Mesodermal cell (in vitro differentiated cells): ENCODE results near the gene NAP1L4.
A peak's percentile ranks its signal among the peaks of the same experiment; 100 is the strongest.

Experiments used
- H3K27ac ChIP-seq: 2 replicates; pipeline ENCODE4 v1.7.0; 2013; ENCODE audit warnings: mild to moderate bottlenecking, low read depth, low read length, moderate library complexity; ENCODE audit not compliant: severe bottlenecking
- H3K36me3 ChIP-seq: 2 replicates; pipeline ENCODE4 v1.7.1; 2013; ENCODE audit warnings: mild to moderate bottlenecking, low read length, moderate library complexity; ENCODE audit not compliant: control insufficient read depth, insufficient read depth
- H3K4me1 ChIP-seq: one replicate; pipeline ENCODE4 v1.7.1; 2013; ENCODE audit warnings: mild to moderate bottlenecking, low read length; ENCODE audit not compliant: insufficient read depth, control insufficient read depth, poor library complexity, severe bottlenecking
- H3K4me3 ChIP-seq: 2 replicates; pipeline ENCODE4 v1.7.0; 2013; ENCODE audit warnings: low read length, control low read depth, mild to moderate bottlenecking; ENCODE audit not compliant: insufficient read depth, poor library complexity, severe bottlenecking; ENCODE audit errors: extremely low read depth
- H3K9me3 ChIP-seq: 2 replicates; pipeline ENCODE4 v1.7.1; 2013; ENCODE audit warnings: mild to moderate bottlenecking, low read length, moderate library complexity; ENCODE audit not compliant: control insufficient read depth
- WGBS, 2 experiments: methylation state at CpG; one replicate each; pipeline ENCODE4 v1.1.5; 2013; ENCODE audit warnings: missing lambda C conversion rate in 2 of 2; ENCODE audit not compliant: insufficient coverage in 2 of 2; 5-methylcytosine and 5-hydroxymethylcytosine counted together

The NAP1L4 gene

DNA sequence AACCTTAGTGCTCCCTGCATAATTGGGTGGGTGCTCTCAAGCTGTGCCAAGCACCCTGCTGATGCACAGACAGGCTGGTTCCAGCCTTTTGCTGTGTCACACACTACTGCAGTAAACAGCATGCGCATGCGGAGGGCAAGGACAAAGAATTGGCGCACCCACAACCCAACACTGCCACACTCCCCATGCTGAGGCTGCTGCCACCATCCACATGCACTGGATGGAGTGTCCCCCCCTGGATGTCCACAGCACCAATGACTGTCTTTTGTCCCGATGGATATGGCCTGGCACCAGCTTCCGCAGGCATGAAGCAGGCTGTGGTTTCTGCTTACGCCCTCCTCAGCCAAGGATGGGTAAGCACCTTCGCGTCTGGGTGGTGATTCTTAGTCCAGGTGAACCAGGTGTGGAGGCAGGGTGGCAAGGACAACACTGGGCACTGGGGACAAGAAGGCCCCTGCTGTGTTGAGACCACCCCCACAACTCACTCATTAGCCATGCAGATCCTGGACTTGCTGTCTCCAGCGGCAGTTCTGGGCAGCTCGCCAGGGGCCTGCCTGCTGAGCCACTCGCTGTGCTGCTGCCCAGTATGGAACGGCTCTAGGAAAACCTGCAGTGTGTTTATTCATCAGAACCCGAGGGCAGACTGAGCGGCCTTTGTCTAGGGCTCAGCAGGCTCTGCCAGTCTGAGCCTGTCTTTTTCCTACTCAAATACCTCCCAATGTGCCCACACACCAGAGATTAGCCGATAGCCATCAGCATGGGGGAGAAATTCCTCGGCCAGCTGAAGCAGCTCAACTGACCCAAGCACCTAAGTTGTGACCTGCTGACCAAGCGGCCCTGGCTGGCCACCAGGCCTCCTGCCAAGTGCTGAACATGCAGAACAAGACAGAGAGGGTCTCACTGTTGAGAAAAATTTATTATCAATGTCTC is 8.2 kb upstream of the NAP1L4 start:
- Histone ChIP-seq H3K4me3 (no peak overlapping the region), H3K9me3 (no peaks in the 10 kb centered on the region), H3K36me3 (peaks cover 49% of the 10 kb centered on the region), H3K4me1 (no peaks in the 10 kb centered on the region), H3K27ac (no peak overlapping the region)
- 93 to 94% methylated on average over 14 to 16 of the region's 17 CpGs for WGBS, 2 experiments

DNA sequence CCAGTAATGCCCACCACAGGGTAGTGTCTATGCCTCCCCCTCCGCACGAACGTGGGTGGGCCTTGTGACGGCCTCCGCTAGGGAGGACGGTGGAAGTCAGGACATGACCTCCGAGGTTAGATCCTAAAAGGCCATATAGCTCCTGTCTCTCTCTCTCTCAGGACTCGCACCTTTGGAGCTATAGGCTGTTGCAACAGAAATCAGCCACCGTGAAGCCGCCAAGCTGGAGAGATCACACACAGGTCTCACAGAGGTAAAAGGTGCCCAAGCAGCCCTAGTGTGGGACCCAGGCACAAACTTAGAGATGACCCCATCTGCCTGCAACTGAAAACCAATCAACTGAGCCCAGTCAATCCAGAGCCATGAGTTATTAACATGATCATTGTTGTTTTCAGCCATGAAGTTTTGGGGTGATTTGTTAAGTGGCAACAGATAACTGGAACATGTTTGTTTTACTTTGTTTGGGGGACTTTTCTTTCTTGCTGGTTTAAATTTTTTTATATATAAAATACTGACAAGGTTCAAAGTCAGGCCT is 7.4 kb upstream of the NAP1L4 start:
- no peak overlapping the region for H3K4me3 ChIP-seq
- H3K36me3 ChIP-seq = peaks cover 42% of the 10 kb centered on the region
- no peak overlapping the region for H3K27ac ChIP-seq
- WGBS, 2 experiments = 98% methylated on average over 10 of the region's 10 CpGs
- H3K9me3 ChIP-seq = no peaks in the 10 kb centered on the region
- no peaks in the 10 kb centered on the region for H3K4me1 ChIP-seq

DNA sequence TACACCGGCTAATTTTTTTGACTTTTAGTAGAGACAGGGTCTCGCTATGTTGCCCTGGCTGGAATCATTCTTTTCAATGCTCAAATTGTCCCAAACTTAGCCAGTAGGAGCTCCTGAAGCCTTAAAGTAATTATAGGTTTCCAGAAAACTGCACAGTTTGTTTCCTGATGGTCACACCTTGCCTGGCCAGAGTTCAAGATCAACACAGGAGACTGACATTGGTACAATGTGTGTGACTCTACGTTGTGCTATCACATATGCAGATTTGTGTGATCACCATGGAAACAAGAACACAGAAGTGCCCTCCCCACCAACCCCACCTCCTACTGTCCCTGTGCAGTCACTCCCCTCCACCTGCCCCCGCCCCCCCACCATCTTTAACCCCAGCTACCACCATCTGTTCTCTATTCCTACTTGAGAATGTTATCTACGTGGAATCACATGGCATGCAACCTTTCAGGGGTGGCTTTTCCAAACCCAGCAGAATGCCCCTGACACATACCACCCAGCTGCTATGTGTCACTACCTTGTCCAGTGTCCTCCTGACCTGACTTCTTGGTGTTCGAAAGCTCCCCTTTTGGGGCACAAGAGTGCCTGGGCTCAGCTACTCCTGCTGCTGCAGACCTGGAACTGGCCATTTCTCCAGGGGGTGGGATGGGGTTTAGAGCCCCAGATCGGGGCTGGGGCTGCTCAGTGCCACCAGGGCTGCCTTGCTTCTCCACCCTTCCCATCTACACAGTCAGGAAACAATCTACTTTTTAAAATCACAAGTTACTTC is 6.1 kb upstream of the NAP1L4 start:
- no peak overlapping the region for H3K27ac ChIP-seq
- no peaks in the 10 kb centered on the region for H3K9me3 ChIP-seq
- peaks cover 35% of the 10 kb centered on the region for H3K36me3 ChIP-seq
- no peak overlapping the region for H3K4me3 ChIP-seq
- 97% methylated on average over 4 of the region's 7 CpGs for WGBS, 2 experiments
- H3K4me1 ChIP-seq = no peaks in the 10 kb centered on the region

DNA sequence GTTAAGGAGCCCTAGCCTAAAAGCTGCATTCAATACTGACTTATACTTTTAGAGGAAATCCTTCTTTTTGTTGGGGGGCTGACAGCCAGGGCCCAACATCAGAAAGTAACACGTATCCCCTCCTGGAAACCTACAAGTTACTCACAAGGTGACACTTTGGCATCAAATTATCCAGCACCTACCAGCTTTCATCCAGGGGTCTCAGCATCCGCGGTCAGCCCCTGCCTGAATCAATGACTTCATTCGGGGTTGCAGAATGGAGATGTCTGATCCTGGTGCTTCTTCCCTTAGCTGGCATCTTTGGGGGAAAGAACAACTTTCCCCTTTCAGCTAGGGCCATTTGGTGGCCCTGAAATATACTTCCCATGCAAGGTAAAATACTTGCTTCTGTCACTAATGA is 5.3 kb upstream of the NAP1L4 start:
- Histone ChIP-seq H3K27ac (no peak overlapping the region), H3K36me3 (peaks cover 26% of the 10 kb centered on the region), H3K9me3 (no peaks in the 10 kb centered on the region), H3K4me1 (peaks cover 3% of the 10 kb centered on the region), H3K4me3 (no peak overlapping the region)
- WGBS, 2 experiments = 93 to 94% methylated on average over 4 of the region's 4 CpGs

DNA sequence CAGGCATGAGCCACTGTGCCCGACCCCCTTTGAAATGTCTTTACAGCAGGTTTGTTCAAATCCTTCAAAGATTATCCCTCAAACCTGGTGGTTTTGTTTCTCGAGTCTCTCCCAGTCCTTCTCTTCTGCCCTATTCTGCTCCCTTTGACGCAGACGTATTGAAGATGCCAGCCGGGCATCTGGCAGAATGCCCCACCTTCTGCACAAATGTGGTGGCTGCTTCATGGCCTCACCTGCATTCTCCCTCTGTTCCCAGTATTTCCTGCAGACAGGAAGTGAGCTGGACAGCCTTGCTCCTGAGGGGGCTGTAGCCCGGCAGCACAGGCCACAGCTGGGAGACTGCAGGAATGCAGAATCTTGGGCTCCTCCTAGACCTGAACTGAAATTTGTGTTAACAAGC is 4.8 kb upstream of the NAP1L4 start:
- Histone ChIP-seq H3K4me1 (peaks cover 3% of the 10 kb centered on the region), H3K4me3 (no peak overlapping the region), H3K36me3 (peaks cover 22% of the 10 kb centered on the region), H3K9me3 (no peaks in the 10 kb centered on the region), H3K27ac (no peak overlapping the region)
- 94 to 95% methylated on average over 6 of the region's 6 CpGs for WGBS, 2 experiments

DNA sequence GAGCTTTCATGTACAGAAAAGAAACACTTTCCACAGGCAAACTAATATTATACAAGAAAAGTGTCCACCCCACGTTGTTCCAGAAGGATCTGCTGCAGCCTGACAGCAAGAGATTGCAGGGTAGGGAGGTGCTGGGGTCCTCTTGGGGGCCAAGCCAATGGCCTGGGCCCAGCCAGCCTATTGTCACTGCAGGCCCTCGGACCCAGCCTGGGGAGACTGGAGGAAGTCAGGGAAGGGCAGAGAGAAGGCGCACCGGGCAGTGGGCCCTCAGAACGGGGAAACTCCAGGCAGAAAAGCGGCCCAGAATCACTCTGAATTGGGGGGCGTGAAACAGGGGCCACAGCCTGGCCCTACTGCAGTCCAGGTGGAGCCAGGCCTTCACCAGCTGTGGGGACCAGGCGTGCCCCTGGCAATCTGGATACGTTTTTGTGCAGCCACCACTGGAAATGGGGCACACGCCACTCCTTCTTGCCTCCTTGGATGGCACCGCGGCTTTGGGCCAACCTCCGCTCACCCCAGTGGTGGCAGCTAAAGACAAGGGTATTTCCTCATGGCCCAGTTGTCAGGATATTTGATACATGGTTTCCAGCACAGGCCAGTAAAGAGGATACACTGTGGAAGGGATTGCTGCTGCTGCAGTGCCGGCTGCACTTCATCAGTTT is 3.9 kb upstream of the NAP1L4 start:
- H3K36me3 ChIP-seq = peaks cover 13% of the 10 kb centered on the region
- H3K27ac ChIP-seq = no peak overlapping the region
- 94 to 95% methylated on average over 12 to 13 of the region's 14 CpGs for WGBS, 2 experiments
- no peak overlapping the region for H3K4me3 ChIP-seq
- H3K9me3 ChIP-seq = no peaks in the 10 kb centered on the region
- H3K4me1 ChIP-seq = peaks cover 3% of the 10 kb centered on the region

DNA sequence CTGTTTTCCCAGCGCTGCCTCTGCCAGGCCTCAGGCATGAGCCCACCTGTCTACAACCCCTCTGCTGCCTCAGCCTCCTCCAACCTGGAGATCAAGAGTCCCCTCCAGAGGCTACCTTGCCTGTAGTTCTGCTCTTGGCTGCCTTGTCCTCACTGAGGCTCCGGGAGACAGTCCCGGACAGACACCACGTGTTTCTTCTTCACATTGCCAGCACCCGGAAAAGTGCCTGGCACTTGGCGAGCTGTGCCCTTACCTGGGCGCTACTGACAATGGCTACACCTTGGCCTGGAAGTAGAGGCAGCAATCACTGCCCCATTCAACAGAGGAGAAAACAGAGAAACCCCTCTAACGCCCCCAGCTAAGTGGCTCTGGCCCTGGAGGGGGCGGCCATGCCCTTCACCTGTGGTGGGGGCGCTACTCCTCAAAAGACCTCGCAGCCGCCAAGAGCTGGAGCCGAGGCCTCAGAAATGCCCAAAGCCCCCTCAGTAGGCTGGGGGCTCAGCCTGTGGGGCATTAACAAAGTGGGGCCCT is 3.0 kb upstream of the NAP1L4 start:
- Histone ChIP-seq H3K36me3 (peaks cover 3% of the 10 kb centered on the region), H3K27ac (no peak overlapping the region), H3K9me3 (no peaks in the 10 kb centered on the region), H3K4me1 (peaks cover 3% of the 10 kb centered on the region), H3K4me3 (no peak overlapping the region)
- WGBS, 2 experiments = 85 to 86% methylated on average over 11 to 13 of the region's 13 CpGs

DNA sequence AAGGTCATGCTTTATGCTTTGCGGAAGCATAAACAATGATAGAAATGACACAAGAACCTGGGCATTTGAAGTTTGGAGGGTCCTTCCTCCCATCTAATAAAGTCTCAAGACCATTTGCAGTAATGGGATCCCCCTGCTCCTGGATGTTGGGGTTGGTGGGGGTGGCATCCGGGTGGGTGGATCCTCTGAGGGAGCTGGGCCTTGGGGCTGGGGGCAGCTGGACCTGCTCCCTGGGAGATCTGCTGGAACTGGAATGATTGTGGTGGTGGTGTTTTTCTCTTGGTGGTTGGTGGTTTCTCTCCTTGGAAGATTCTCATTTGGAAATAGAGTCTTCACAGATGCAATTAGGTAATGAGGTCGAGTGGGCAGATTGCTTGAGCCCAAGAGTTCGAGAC is 2.2 kb upstream of the NAP1L4 start:
- peaks cover 6% of the 10 kb centered on the region for H3K4me1 ChIP-seq
- no peak overlapping the region for H3K4me3 ChIP-seq
- 83 to 100% methylated on average over 1 of the region's 4 CpGs for WGBS, 2 experiments
- H3K9me3 ChIP-seq = no peaks in the 10 kb centered on the region
- H3K27ac ChIP-seq = no peak overlapping the region
- no peaks in the 10 kb centered on the region for H3K36me3 ChIP-seq

DNA sequence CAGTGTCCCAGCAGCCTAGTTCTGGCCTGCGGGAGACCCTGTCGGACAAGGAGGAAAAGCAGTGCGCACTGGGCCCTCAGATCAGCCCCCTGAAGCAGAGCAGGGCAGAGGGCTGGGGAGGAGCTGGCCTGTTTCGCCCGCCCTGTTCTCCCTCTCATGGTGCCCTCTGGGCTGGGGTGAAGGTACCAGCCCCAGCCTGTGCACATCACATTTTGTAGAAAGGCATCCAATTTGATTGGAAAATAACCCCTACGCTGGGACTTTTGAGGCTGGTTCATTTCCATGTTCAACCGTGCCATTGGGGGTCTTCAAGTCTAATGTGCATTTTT is 832 bp upstream of the NAP1L4 start:
- peaks cover 17% of the 10 kb centered on the region for H3K4me1 ChIP-seq
- WGBS, 2 experiments = 42 to 59% methylated on average over 3 to 7 of the region's 7 CpGs
- peak overlapping the region; percentile 85 for H3K27ac ChIP-seq

DNA sequence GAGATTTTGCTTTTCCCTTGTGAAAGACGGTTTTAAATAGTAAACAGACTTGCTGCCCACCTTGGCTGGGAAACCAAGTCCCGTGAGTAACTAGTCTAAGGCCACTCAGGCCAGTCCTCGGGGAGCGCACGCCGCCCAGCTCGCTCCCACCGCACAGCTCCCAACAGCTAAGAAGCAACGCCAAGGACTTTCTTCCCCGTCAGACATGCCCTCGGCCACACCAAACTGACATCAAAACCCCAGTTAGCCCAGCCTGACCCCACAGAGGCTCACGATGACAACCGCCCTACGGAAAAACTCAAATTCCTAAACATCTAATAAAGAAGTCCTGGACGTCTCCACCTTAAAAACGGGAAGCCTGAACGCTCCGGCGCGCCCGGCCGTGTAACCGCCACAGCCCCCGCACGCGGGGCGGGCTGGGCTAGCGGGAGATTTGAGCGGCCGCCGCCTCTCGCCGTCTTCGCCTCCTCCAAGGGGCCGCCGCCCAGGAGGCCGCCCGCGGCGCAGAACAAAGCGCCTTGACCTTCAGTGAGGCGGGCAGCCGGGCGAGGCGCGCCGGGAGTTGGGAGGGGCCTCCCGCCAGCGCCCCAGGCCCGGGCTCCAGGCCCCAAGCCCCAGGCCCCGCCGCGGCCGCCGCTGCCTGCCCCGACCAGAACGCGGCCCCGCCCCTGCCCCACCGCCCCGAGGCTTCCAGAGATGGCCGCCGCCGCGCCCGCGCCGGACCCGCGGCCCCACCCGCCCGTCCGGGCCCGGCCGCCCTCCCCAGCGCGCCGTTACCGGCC is 486 bp downstream of the NAP1L4 start:
- Histone ChIP-seq H3K4me1 (peaks cover 18% of the 10 kb centered on the region), H3K36me3 (peaks cover 23% of the 10 kb centered on the region), H3K4me3 (peak overlapping the region; percentile 90), H3K27ac (peak overlapping the region; percentile 85), H3K9me3 (no peaks in the 10 kb centered on the region)
- WGBS, 2 experiments = 0% methylated on average over 43 to 59 of the region's 79 CpGs

More for the DNA sequence above, 832 bp upstream of the NAP1L4 start:
- Histone ChIP-seq H3K9me3 (no peaks in the 10 kb centered on the region), H3K4me3 (peak overlapping the region; percentile 90), H3K36me3 (peaks cover 11% of the 10 kb centered on the region)
